GM23248 (cell line): ENCODE data around the gene GTF3C2. TPM values are rescaled to one million over a fixed set of nuclear protein-coding genes. Genes with fewer than 3 reads are reported as not detected.

Experiments used
- DNase-seq: peaks from one replicate; pipeline ENCODE4 v3.0.0-alpha.2; 2015
- H2AFZ ChIP-seq: fragments of 200-600 bp; sonication (generic); 2 replicates; pipeline ENCODE4 v1.6.1; 2016; ENCODE audit warnings: antibody characterized with exemption
- H3F3A ChIP-seq: fragments of 200-600 bp; sonication (generic); 2 replicates; pipeline ENCODE4 v1.6.1; 2016; ENCODE audit warnings: mild to moderate bottlenecking, antibody characterized with exemption, mixed run types; ENCODE audit not compliant: insufficient read depth
- H3K27ac ChIP-seq: fragments of 200-600 bp; sonication (generic); 2 replicates; pipeline ENCODE4 v1.5.1; 2016; ENCODE audit warnings: mild to moderate bottlenecking
- H3K27me3 ChIP-seq: fragments of 200-600 bp; sonication (generic); replicated peaks from 2 replicates; pipeline ENCODE4 v1.6.1; 2016; ENCODE audit warnings: mild to moderate bottlenecking; ENCODE audit not compliant: insufficient read depth
- H3K36me3 ChIP-seq: fragments of 200-600 bp; sonication (generic); 2 replicates; pipeline ENCODE4 v1.6.1; 2016; ENCODE audit warnings: low read depth, mild to moderate bottlenecking
- H3K4me1 ChIP-seq: fragments of 200-600 bp; sonication (generic); 2 replicates; pipeline ENCODE4 v1.6.1; 2016; ENCODE audit warnings: mild to moderate bottlenecking; ENCODE audit not compliant: insufficient read depth
- H3K4me2 ChIP-seq: fragments of 200-600 bp; sonication (generic); one replicate; pipeline ENCODE4 v1.6.1; 2016; ENCODE audit warnings: mild to moderate bottlenecking; ENCODE audit not compliant: unreplicated experiment
- H3K4me3 ChIP-seq: fragments of 200-600 bp; sonication (generic); 2 replicates; pipeline ENCODE4 v1.5.1; 2016; ENCODE audit warnings: mild to moderate bottlenecking
- H3K79me2 ChIP-seq: fragments of 200-600 bp; sonication (generic); 2 replicates; pipeline ENCODE4 v1.6.1; 2016; ENCODE audit warnings: mild to moderate bottlenecking; ENCODE audit not compliant: insufficient read depth
- H3K9ac ChIP-seq: fragments of 200-600 bp; sonication (generic); 2 replicates; pipeline ENCODE4 v1.6.1; 2016; ENCODE audit warnings: mild to moderate bottlenecking
- H3K9me2 ChIP-seq: fragments of 200-600 bp; sonication (generic); 2 replicates; pipeline ENCODE4 v1.6.1; 2016; ENCODE audit warnings: mixed run types, mild to moderate bottlenecking, moderate library complexity; ENCODE audit not compliant: insufficient read depth
- H3K9me3 ChIP-seq: fragments of 200-600 bp; sonication (generic); one replicate; pipeline ENCODE4 v1.6.1; 2017; ENCODE audit warnings: low read depth
- H4K20me1 ChIP-seq: fragments of 200-600 bp; sonication (generic); 2 replicates; pipeline ENCODE4 v1.6.0; 2016; ENCODE audit not compliant: insufficient read depth
- EZH2 ChIP-seq: fragments of 200-600 bp; sonication (generic); IDR thresholded peaks from 2 replicates; pipeline ENCODE4 v1.6.1; 2018; ENCODE audit warnings: antibody characterized with exemption, mild to moderate bottlenecking; ENCODE audit not compliant: insufficient read depth, poor library complexity, severe bottlenecking
- EZH2phosphoT487 ChIP-seq: fragments of 200-600 bp; sonication (generic); IDR thresholded peaks from 2 replicates; pipeline ENCODE4 v1.6.1; 2018; ENCODE audit warnings: antibody characterized with exemption, moderate library complexity, mild to moderate bottlenecking, low read depth; ENCODE audit not compliant: insufficient read depth
- WGBS, 2 experiments: methylation state at CpG; one replicate each; pipeline ENCODE4 v1.1.6; 2015 to 2017; ENCODE audit warnings: low lambda C conversion rate in 2 of 2, low coverage in 1 of 2; ENCODE audit errors: missing lambda C conversion rate in 2 of 2; 5-methylcytosine and 5-hydroxymethylcytosine counted together
- in situ Hi-C: fragments of 300-500 bp; cut with MboI; formaldehyde crosslinking; loops from 2 replicates; pipeline ENCODE4 v1.15.0; 2020
- polyA plus RNA-seq: library from polyadenylated mRNA; unstranded; fragments of >200 nt; fragmentation: Nextera tagmentation; extraction: Ambion mirVana; gene quantifications from 2 replicates; pipeline ENCODE4 v1.2.1, GENCODE V29; 2016
- total RNA-seq: library from RNA; depleted of rRNA; stranded (reverse); fragments of >200 nt; shearing (Covaris generic); gene quantifications from 2 replicates; pipeline ENCODE4 v1.2.3, GENCODE V29; 2014

The GTF3C2 gene
- total and polyA plus RNA-seq, 2 experiments from 2014 or later = 22.6 to 26.4 TPM

GRCh38 chr2:27288610-27289009, 68.0 kb downstream of the GTF3C2 start:
- Histone ChIP-seq H3K4me2 (no peak overlapping the region), H3K36me3 (no peaks in the 10 kb centered on the region), H3K9me2 (no peaks in the 10 kb centered on the region), H3K4me1 (peaks cover 11% of the 10 kb centered on the region), H3K27me3 (0 out of 2 replicates have a peak, but pooled peaks cover 8% of the 10 kb centered on the region), H3K9ac (no peak overlapping the region), H3F3A (peaks cover 14% of the 10 kb centered on the region), H2AFZ (no peak overlapping the region), H3K27ac (no peak overlapping the region), H3K9me3 (no peaks in the 10 kb centered on the region), H3K79me2 (no peaks in the 10 kb centered on the region), H4K20me1 (no peaks in the 10 kb centered on the region), H3K4me3 (no peak overlapping the region)
- no peak for DNase-seq
- TF ChIP-seq EZH2phosphoT487 = no peak
- no peak for TF ChIP-seq EZH2
- in situ Hi-C loops = loop anchor here (10.0 kb wide), 1 partner anchor 184 kb away; no protein-coding TSS in a partner anchor
- WGBS, 2 experiments = 32 to 43% methylated on average over 3 of the region's 3 CpGs

DNA sequence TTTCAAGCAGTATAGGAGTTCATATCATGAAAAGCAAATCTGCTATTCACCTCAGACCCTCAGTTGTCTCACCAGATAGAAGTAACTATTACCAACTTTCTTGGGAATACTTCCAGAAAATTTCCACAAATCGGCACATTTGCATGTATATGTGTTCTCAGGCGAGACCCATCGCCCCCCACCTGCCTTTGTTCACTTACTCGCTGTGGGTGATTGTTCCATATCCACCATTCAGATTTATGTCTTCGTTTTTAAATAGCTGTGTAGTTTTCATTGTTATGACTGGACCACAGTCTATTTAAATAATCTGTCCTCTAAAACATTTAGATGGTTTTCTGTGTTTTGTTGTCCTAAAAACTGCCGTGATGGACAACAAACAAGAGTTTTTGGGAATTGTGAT, 71.1 kb downstream of the GTF3C2 start:
- Histone ChIP-seq H3K9me2 (no peaks in the 10 kb centered on the region), H3K4me3 (no peak overlapping the region), H3K27me3 (0 out of 2 replicates have a peak, but pooled peaks cover 8% of the 10 kb centered on the region), H3K27ac (no peak overlapping the region), H3K79me2 (no peaks in the 10 kb centered on the region), H3K36me3 (no peaks in the 10 kb centered on the region), H2AFZ (no peak overlapping the region), H3K9ac (no peak overlapping the region), H3F3A (0 out of 2 replicates have a peak, but pooled peaks cover 3% of the 10 kb centered on the region), H3K4me2 (no peak overlapping the region), H4K20me1 (no peaks in the 10 kb centered on the region), H3K9me3 (no peaks in the 10 kb centered on the region), H3K4me1 (peaks cover 18% of the 10 kb centered on the region)
- in situ Hi-C loops = loop anchor here (10.0 kb wide), 1 partner anchor 181 kb away; no protein-coding TSS in a partner anchor
- TF ChIP-seq EZH2 (no peak), EZH2phosphoT487 (no peak)
- DNase-seq = no peak
- WGBS, 2 experiments = 37 to 44% methylated on average over 6 of the region's 6 CpGs

- no peak overlapping the region for H3K27ac ChIP-seq
- 0 out of 2 replicates have a peak, but pooled peaks cover 3% of the 10 kb centered on the region for H3F3A ChIP-seq
- H4K20me1 ChIP-seq = no peaks in the 10 kb centered on the region
- H3K9ac ChIP-seq = no peak overlapping the region
- DNase-seq = no peak
- H2AFZ ChIP-seq = no peak overlapping the region
- no peaks in the 10 kb centered on the region for H3K36me3 ChIP-seq
- no peaks in the 10 kb centered on the region for H3K79me2 ChIP-seq
- no peaks in the 10 kb centered on the region for H3K9me3 ChIP-seq
- TF ChIP-seq EZH2 (no peak), EZH2phosphoT487 (no peak)
- 89 to 90% methylated on average over 1 of the region's 1 CpG for WGBS, 2 experiments
- H3K4me2 ChIP-seq = no peak overlapping the region
- H3K4me3 ChIP-seq = no peak overlapping the region
- 0 out of 2 replicates have a peak, but pooled peaks cover 8% of the 10 kb centered on the region for H3K27me3 ChIP-seq
- peaks cover 18% of the 10 kb centered on the region for H3K4me1 ChIP-seq
- in situ Hi-C loops = loop anchor here (10.0 kb wide), 1 partner anchor 180 kb away; no protein-coding TSS in a partner anchor
- H3K9me2 ChIP-seq = no peaks in the 10 kb centered on the region
Observed at GRCh38 chr2:27284996-27285395, 71.6 kb downstream of the GTF3C2 start.

DNA sequence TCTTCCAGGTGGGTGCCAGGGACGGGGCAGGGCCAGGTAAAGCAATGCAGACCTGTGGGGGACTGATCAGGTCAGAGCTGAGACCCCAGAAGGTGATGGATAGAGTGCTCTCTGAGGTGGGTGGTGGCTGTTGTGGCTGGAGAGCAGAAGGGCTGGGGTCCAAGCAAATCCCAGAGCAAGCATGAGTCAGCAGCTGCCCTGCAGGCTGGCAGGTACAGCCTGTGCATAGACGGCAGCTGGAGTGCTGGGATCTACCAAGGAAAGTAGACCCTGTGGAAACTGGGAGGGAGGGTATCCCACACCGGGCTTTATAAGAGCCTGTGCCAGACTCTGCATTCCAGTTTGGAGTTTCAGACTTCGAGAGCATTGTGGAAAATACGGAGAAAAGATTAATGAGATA, 73.7 kb downstream of the GTF3C2 start:
- TF ChIP-seq EZH2phosphoT487 (no peak), EZH2 (no peak)
- Histone ChIP-seq H3K9me3 (no peaks in the 10 kb centered on the region), H3K9me2 (no peaks in the 10 kb centered on the region), H3K4me1 (peaks cover 18% of the 10 kb centered on the region), H3K4me2 (no peak overlapping the region), H3K36me3 (no peaks in the 10 kb centered on the region), H3K4me3 (no peak overlapping the region), H3K27ac (no peak overlapping the region), H4K20me1 (no peaks in the 10 kb centered on the region), H3K27me3 (peaks cover 8% of the 10 kb centered on the region; the same call in 1 of the 2 replicates), H2AFZ (no peak overlapping the region), H3K9ac (no peak overlapping the region), H3F3A (0 out of 2 replicates have a peak, but pooled peaks cover 3% of the 10 kb centered on the region), H3K79me2 (no peaks in the 10 kb centered on the region)
- no peak for DNase-seq
- in situ Hi-C loops = loop anchor here (10.0 kb wide), 1 partner anchor 178 kb away; no protein-coding TSS in a partner anchor
- WGBS, 2 experiments = 39 to 47% methylated on average over 5 of the region's 5 CpGs
